RWPE2 (cell line): Measurements from ENCODE around the gene PRDM16.

Source experiments
- ATAC-seq: fragments of 200-7000 bp; cut with Tn5 transposase; 3 replicates; pipeline ENCODE4 v1.9.1; 2021; ENCODE audit warnings: low read depth
- DNase-seq: peaks from one replicate; pipeline ENCODE4 v3.0.0-alpha.2; 2020; ENCODE audit warnings: low spot score
- H3K27ac ChIP-seq: fragments of 450-650 bp; 2 replicates; pipeline ENCODE4 v1.5.1; 2017; ENCODE audit warnings: mild to moderate bottlenecking; ENCODE audit not compliant: poor library complexity, severe bottlenecking
- H3K27me3 ChIP-seq: fragments of 250-450 bp; sonication (Bioruptor Pico); 2 replicates; pipeline ENCODE4 v1.5.1; 2021; ENCODE audit warnings: mild to moderate bottlenecking, moderate library complexity; ENCODE audit not compliant: insufficient read depth, poor library complexity, severe bottlenecking
- H3K36me3 ChIP-seq: fragments of 250-450 bp; sonication (Bioruptor Pico); 2 replicates; pipeline ENCODE4 v1.5.1; 2020; ENCODE audit warnings: low read depth, mild to moderate bottlenecking, moderate library complexity
- H3K4me1 ChIP-seq: fragments of 250-450 bp; sonication (Bioruptor Pico); 2 replicates; pipeline ENCODE4 v1.5.1; 2021; ENCODE audit warnings: mild to moderate bottlenecking, moderate library complexity; ENCODE audit not compliant: insufficient read depth, poor library complexity, severe bottlenecking
- H3K4me3 ChIP-seq: fragments of 250-450 bp; sonication (Bioruptor Pico); 2 replicates; pipeline ENCODE4 v1.5.1; 2021; ENCODE audit warnings: mild to moderate bottlenecking, moderate library complexity; ENCODE audit not compliant: severe bottlenecking
- H3K9me3 ChIP-seq: fragments of 250-450 bp; sonication (Bioruptor Pico); 2 replicates; pipeline ENCODE4 v1.5.1; 2021; ENCODE audit warnings: mild to moderate bottlenecking, moderate library complexity; ENCODE audit not compliant: severe bottlenecking
- CTCF ChIP-seq: fragments of 450-650 bp; IDR thresholded peaks from one replicate; pipeline ENCODE4 v1.5.1; 2017; ENCODE audit warnings: mild to moderate bottlenecking, moderate library complexity; ENCODE audit not compliant: poor library complexity, severe bottlenecking

The PRDM16 gene

GRCh38 chr1:3190256-3191041, 121.4 kb downstream of the PRDM16 start:
- H3K9me3 ChIP-seq, result no peaks in the 10 kb centered on the region
- ATAC-seq (no peak), DNase-seq (no peak)
- H3K4me3 ChIP-seq, result no peak overlapping the region
- no peak overlapping the region for H3K27ac ChIP-seq
- no peak for TF ChIP-seq CTCF
- no peaks in the 10 kb centered on the region for H3K4me1 ChIP-seq
- no peaks in the 10 kb centered on the region for H3K27me3 ChIP-seq
- H3K36me3 ChIP-seq, result no peaks in the 10 kb centered on the region

GRCh38 chr1:3192361-3192760, 123.4 kb downstream of the PRDM16 start:
- no peak overlapping the region for H3K4me3 ChIP-seq
- no peak for TF ChIP-seq CTCF
- H3K9me3 ChIP-seq, result no peaks in the 10 kb centered on the region
- H3K27ac ChIP-seq, result no peak overlapping the region
- DNase-seq, result no peak
- ATAC-seq, result no peak
- H3K27me3 ChIP-seq, result no peaks in the 10 kb centered on the region
- no peaks in the 10 kb centered on the region for H3K36me3 ChIP-seq
- no peaks in the 10 kb centered on the region for H3K4me1 ChIP-seq

- TF ChIP-seq CTCF, result no peak
- Histone ChIP-seq H3K27ac (no peak overlapping the region), H3K4me3 (no peak overlapping the region), H3K4me1 (no peaks in the 10 kb centered on the region), H3K27me3 (no peaks in the 10 kb centered on the region), H3K36me3 (no peaks in the 10 kb centered on the region), H3K9me3 (no peaks in the 10 kb centered on the region)
- no peak for DNase-seq
- no peak for ATAC-seq
Measured at GRCh38 chr1:3192825-3193224, 123.8 kb downstream of the PRDM16 start.

DNA sequence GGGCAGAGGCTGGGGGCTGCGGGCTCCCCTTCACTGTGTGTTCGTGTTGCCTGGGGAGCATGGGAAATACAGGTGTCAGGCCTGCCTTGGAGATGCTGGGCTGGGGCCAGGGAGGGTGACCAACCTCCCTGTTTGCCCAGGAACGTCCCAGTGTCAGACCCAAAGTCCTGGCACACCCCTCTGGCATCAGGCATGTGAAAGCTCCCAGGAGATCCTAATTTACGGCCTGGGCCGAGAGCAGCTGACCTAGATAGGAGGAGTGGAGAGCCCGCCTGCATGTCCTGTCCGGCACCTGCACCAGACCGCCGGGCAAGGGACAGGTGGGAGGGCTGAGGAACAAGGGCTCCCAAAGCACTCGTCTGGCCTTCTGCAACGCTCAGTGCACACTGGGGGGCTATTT, 124.8 kb downstream of the PRDM16 start:
- ATAC-seq (no peak), DNase-seq (no peak)
- H3K9me3 ChIP-seq, result no peaks in the 10 kb centered on the region
- H3K4me1 ChIP-seq, result no peaks in the 10 kb centered on the region
- H3K4me3 ChIP-seq, result no peak overlapping the region
- H3K27me3 ChIP-seq, result no peaks in the 10 kb centered on the region
- no peak for TF ChIP-seq CTCF
- no peaks in the 10 kb centered on the region for H3K36me3 ChIP-seq
- H3K27ac ChIP-seq, result no peak overlapping the region

DNA sequence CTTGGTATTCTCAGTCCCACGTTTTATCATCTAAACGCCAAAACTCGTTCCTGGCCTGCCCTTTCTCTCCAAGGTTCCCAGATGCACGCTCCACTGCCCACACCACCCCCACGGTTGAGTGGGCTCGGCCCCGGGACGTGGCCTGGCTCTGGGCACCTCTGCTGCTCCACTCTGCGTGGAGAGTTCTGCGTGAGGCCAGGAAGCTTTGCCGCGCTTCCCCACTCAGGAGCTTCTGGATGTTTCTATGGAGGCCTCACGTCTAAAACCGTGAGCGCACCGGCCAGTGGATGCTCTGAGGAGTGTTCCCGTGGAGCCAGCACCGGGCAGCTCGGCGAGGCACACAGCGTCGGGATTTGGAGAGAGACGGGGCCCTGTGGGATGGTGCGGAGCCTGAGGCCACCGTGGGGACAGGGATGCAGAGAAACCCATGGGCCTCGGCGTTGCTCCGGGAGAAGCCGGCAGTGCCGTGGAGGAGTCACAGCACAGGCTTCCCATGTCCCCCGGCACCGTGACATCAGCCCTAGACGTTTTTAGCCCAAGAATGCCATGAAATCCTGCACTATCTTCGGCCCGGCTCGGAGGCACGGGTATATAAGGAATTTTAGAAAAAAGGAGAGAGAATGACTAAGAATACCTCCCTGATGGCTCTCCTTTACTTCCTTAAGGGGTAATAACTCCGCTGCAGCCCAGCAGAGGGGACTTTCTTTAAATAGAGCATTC, 125.9 kb downstream of the PRDM16 start:
- DNase-seq (no peak), ATAC-seq (no peak)
- Histone ChIP-seq H3K36me3 (no peaks in the 10 kb centered on the region), H3K9me3 (no peaks in the 10 kb centered on the region), H3K4me1 (no peaks in the 10 kb centered on the region), H3K27me3 (no peaks in the 10 kb centered on the region), H3K4me3 (no peak overlapping the region), H3K27ac (no peak overlapping the region)
- TF ChIP-seq CTCF, result no peak
